Lower lobe of right lung (tissue), 2 donors: Measurements from ENCODE around the gene USP30. TPM values are rescaled to one million over a fixed set of nuclear protein-coding genes. Genes with fewer than 3 reads are reported as not detected.

Experiments used
- ATAC-seq, 2 donors: fragments of 200-7000 bp; cut with Tn5 transposase; one replicate each; pipeline ENCODE4 v1.9.1; 2020 to 2022; ENCODE audit warnings: mild to moderate bottlenecking in 2 of 2, moderate library complexity in 2 of 2
- DNase-seq: peaks from one replicate; pipeline ENCODE4 v3.0.0-alpha.2; 2020
- H3K27ac ChIP-seq: fragments of 200-600 bp; one replicate; pipeline ENCODE4 v1.8.0; 2022
- H3K27me3 ChIP-seq: fragments of 200-600 bp; one replicate; pipeline ENCODE4 v1.8.0; 2022; ENCODE audit warnings: low read depth
- H3K36me3 ChIP-seq: fragments of 200-600 bp; one replicate; pipeline ENCODE4 v1.8.0; 2022; ENCODE audit warnings: mild to moderate bottlenecking
- H3K4me1 ChIP-seq: fragments of 200-600 bp; one replicate; pipeline ENCODE4 v1.8.0; 2022
- H3K4me3 ChIP-seq: fragments of 200-600 bp; one replicate; pipeline ENCODE4 v1.8.0; 2022; ENCODE audit warnings: mild to moderate bottlenecking
- H3K9me3 ChIP-seq: fragments of 200-600 bp; one replicate; pipeline ENCODE4 v1.8.0; 2022
- CTCF ChIP-seq: fragments of 200-600 bp; IDR thresholded peaks from one replicate; pipeline ENCODE4 v1.8.0; 2022; ENCODE audit warnings: antibody characterized with exemption, mild to moderate bottlenecking
- intact Hi-C: fragments of 100-400 bp; cut with DNase I; formaldehyde crosslinking; loops from one replicate; pipeline ENCODE4 v1.11.0; 2022
- total RNA-seq: library from RNA; stranded (reverse); fragmentation: NEBNext Ultra II Directional; extraction: Animal tissue kit (Norgen Biotek cat#: 25700); gene quantifications from one replicate; pipeline ENCODE4 v1.2.1, GENCODE V29; 2021
- donor health status: DM: no; HTN: yes; CAD: no; lungs with severe emphysema.

Gene USP30
- total RNA-seq, 1 donor from 2014 or later: 13.9 TPM

GRCh38 chr12:109097140-109097434 lies 44.7 kb downstream of the USP30 start:
- Histone ChIP-seq H3K27me3 (no peaks in the 10 kb centered on the region), H3K9me3 (no peaks in the 10 kb centered on the region), H3K4me1 (peaks cover 34% of the 10 kb centered on the region), H3K4me3 (no peak overlapping the region), H3K27ac (no peak overlapping the region), H3K36me3 (peaks cover 13% of the 10 kb centered on the region)
- ATAC-seq: no peak
- intact Hi-C loops: loop anchor here (10.0 kb wide), 1 partner anchor 212 kb away; the partner anchor contains the start of gene DAO
- TF ChIP-seq CTCF: no peak
- DNase-seq: no peak

GRCh38 chr12:109097435-109098182 lies 45.2 kb downstream of the USP30 start, which contains the start of gene UNG:
Gene UNG, plus strand, starts transcription at chr12:109097597. Its CDS starts 83 bp downstream, at chr12:109097680.
- intact Hi-C loops: loop anchor here (10.0 kb wide), 1 partner anchor 213 kb away; the partner anchor contains the start of gene DAO
- ATAC-seq: peak; percentile 97
- peak; percentile 98 for DNase-seq
- Histone ChIP-seq H3K27me3 (no peaks in the 10 kb centered on the region), H3K36me3 (peaks cover 18% of the 10 kb centered on the region), H3K4me1 (peaks cover 29% of the 10 kb centered on the region), H3K4me3 (peak within 1 kb of the TSS; percentile 98), H3K27ac (peak within 1 kb of the TSS; percentile 89), H3K9me3 (no peaks in the 10 kb centered on the region)
- TF ChIP-seq CTCF: no peak

DNA sequence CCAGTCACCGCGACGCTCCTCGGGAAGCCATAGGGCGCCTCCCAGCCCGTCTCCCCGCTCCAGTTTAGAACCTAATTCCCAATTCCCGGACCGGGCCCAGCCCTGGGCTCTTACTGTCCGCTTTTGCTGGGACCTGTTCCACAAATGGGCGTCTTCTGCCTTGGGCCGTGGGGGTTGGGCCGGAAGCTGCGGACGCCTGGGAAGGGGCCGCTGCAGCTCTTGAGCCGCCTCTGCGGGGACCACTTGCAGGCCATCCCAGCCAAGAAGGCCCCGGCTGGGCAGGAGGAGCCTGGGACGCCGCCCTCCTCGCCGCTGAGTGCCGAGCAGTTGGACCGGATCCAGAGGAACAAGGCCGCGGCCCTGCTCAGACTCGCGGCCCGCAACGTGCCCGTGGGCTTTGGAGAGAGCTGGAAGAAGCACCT lies 45.8 kb downstream of the USP30 start:
- intact Hi-C loops: loop anchor here (10.0 kb wide), 1 partner anchor 213 kb away; the partner anchor contains the start of gene DAO
- H3K4me1 ChIP-seq: peaks cover 23% of the 10 kb centered on the region

GRCh38 chr12:109098651-109099050 lies 46.3 kb downstream of the USP30 start:
- no peak for DNase-seq
- intact Hi-C loops: loop anchor here (10.0 kb wide), 1 partner anchor 214 kb away; the partner anchor contains the start of gene DAO
- Histone ChIP-seq H3K27ac (peak overlapping the region; percentile 89), H3K4me3 (peak overlapping the region; percentile 98), H3K36me3 (peaks cover 28% of the 10 kb centered on the region), H3K27me3 (no peaks in the 10 kb centered on the region), H3K9me3 (no peaks in the 10 kb centered on the region), H3K4me1 (peaks cover 23% of the 10 kb centered on the region)
- TF ChIP-seq CTCF: no peak
- ATAC-seq: no peak

More for the DNA sequence above, 45.8 kb downstream of the USP30 start:
- Histone ChIP-seq H3K27me3 (no peaks in the 10 kb centered on the region), H3K4me3 (peak overlapping the region; percentile 98), H3K36me3 (peaks cover 24% of the 10 kb centered on the region), H3K27ac (peak overlapping the region; percentile 89), H3K9me3 (no peaks in the 10 kb centered on the region)
- no peak for TF ChIP-seq CTCF
- peak; percentile 72 to 82 for ATAC-seq
- DNase-seq: peak; percentile 82

DNA sequence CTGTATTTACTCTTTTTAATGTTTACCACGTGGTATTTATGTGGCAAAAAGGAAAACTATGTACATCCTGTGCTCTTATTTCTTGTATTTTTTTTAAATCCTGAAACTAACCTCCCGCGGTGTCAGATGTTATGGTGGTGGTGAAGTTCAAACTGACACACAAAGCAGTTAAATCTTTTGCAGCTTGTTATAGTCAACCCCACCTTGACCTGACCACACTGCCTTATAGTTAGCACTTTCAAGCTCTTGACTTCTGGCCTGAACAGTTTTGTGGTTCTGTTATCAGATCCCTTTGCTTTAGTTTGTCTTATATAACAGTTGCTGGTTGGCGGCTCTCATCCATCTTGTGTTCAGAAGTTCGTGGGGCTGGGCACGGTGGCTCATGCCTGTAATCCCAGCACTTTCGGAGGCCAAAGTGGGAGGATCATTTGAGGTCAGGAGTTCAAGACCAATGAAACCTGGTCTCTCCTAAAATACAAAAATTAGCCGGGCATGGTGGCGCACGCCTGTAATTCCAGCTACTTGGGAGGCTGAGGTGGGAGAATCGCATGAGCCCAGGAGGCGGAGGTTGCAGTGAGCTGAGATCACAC lies 47.1 kb downstream of the USP30 start:
- Histone ChIP-seq H3K4me3 (peak overlapping the region; percentile 98), H3K27me3 (no peaks in the 10 kb centered on the region), H3K36me3 (peaks cover 37% of the 10 kb centered on the region), H3K9me3 (no peaks in the 10 kb centered on the region), H3K27ac (peak overlapping the region; percentile 89), H3K4me1 (peaks cover 23% of the 10 kb centered on the region)
- intact Hi-C loops: loop anchor here (10.0 kb wide), 1 partner anchor 215 kb away; the partner anchor contains the start of gene DAO
- DNase-seq: no peak
- ATAC-seq: no peak
- no peak for TF ChIP-seq CTCF
